ENCODE measurements around the gene ANXA4. TPM values are rescaled to one million over a fixed set of nuclear protein-coding genes. Genes with fewer than 3 reads are reported as not detected.

The ANXA4 gene
- total RNA-seq, 2 experiments from 2014 or later: 14.6 to 17.5 TPM

- DNase-seq (no peak), ATAC-seq (peak; percentile 71)
- no peaks in the 10 kb centered on the region for H3K36me3 Mint-ChIP-seq (ENCODE audit: low read depth)
- TF ChIP-seq CTCF (IDR thresholded peaks at IDR 0.05): no peak
- peaks cover 75% of the 10 kb centered on the region for H3K4me1 Mint-ChIP-seq (ENCODE audit: low read depth)
- CTCF ChIA-PET: interaction anchor here (0.7 to 9.5 kb wide), 5 partner anchors 9 to 130 kb away, joined by 3 to 37 read pairs (median 5); no protein-coding TSS in a partner anchor
- POLR2A ChIA-PET: interaction anchor here (0.7 to 1.5 kb wide), 2 partner anchors 99 to 111 kb away, joined by 3 read pairs; no protein-coding TSS in a partner anchor
- no peaks in the 10 kb centered on the region for H3K27me3 Mint-ChIP-seq
- H3K9me3 Mint-ChIP-seq: peaks cover 3% of the 10 kb centered on the region
- peak overlapping the region; percentile 72 for H3K27ac Mint-ChIP-seq
- H3K4me3 Mint-ChIP-seq: no peak overlapping the region
- intact Hi-C loops (cut with micrococcal nuclease): loop anchor here (5.0 kb wide), 1 partner anchor 128 kb away; no protein-coding TSS in a partner anchor
These were observed 46.8 kb upstream of the ANXA4 start for GRCh38 chr2:69694894-69695849.

- Mint-ChIP-seq H3K27me3 (no peaks in the 10 kb centered on the region), H3K9me3 (peaks cover 3% of the 10 kb centered on the region), H3K4me1 (ENCODE audit: low read depth) (peaks cover 69% of the 10 kb centered on the region), H3K27ac (no peak overlapping the region), H3K36me3 (ENCODE audit: low read depth) (no peaks in the 10 kb centered on the region), H3K4me3 (no peak overlapping the region)
- no peak for ATAC-seq
- no peak for TF ChIP-seq CTCF (IDR thresholded peaks at IDR 0.05)
- intact Hi-C loops (cut with micrococcal nuclease): loop anchor here (5.0 kb wide), 1 partner anchor 129 kb away; no protein-coding TSS in a partner anchor
- ChIA-PET POLR2A (interaction anchor here (1.2 to 1.5 kb wide), 3 partner anchors 23 to 99 kb away, joined by 3 read pairs; no protein-coding TSS in a partner anchor), CTCF (interaction anchor here (0.6 to 9.5 kb wide), 5 partner anchors 15 to 135 kb away, joined by 3 to 37 read pairs (median 17); no protein-coding TSS in a partner anchor)
- no peak for DNase-seq
These were observed 46.1 kb upstream of the ANXA4 start for GRCh38 chr2:69695850-69696216.

GRCh38 chr2:69700381-69700780, 41.6 kb upstream of the ANXA4 start:
- no peak overlapping the region for H3K4me3 Mint-ChIP-seq
- ChIA-PET POLR2A (no interaction called here), CTCF (interaction anchor here (9.5 kb wide), 1 partner anchor 135 kb away, joined by 37 read pairs; no protein-coding TSS in a partner anchor)
- no peaks in the 10 kb centered on the region for H3K27me3 Mint-ChIP-seq
- no peaks in the 10 kb centered on the region for H3K36me3 Mint-ChIP-seq (ENCODE audit: low read depth)
- H3K9me3 Mint-ChIP-seq: peaks cover 3% of the 10 kb centered on the region
- intact Hi-C loops (cut with micrococcal nuclease): no loop called here
- peaks cover 33% of the 10 kb centered on the region for H3K4me1 Mint-ChIP-seq (ENCODE audit: low read depth)
- TF ChIP-seq CTCF (IDR thresholded peaks at IDR 0.05): no peak
- ATAC-seq (no peak), DNase-seq (no peak)
- no peak overlapping the region for H3K27ac Mint-ChIP-seq

GRCh38 chr2:69701100-69701945, 40.6 kb upstream of the ANXA4 start:
- Mint-ChIP-seq H3K27ac (no peak overlapping the region), H3K9me3 (peaks cover 3% of the 10 kb centered on the region), H3K36me3 (ENCODE audit: low read depth) (no peaks in the 10 kb centered on the region), H3K27me3 (no peaks in the 10 kb centered on the region), H3K4me1 (ENCODE audit: low read depth) (peaks cover 25% of the 10 kb centered on the region), H3K4me3 (no peak overlapping the region)
- ChIA-PET CTCF (interaction anchor here (1.0 to 9.5 kb wide), 3 partner anchors 12 to 136 kb away, joined by 3 to 37 read pairs (median 3); no protein-coding TSS in a partner anchor), POLR2A (no interaction called here)
- no peak for TF ChIP-seq CTCF (IDR thresholded peaks at IDR 0.05)
- intact Hi-C loops (cut with micrococcal nuclease): no loop called here
- no peak for DNase-seq
- no peak for ATAC-seq
